ENCODE data around the gene BPIFB6.

Gene BPIFB6, protein sequence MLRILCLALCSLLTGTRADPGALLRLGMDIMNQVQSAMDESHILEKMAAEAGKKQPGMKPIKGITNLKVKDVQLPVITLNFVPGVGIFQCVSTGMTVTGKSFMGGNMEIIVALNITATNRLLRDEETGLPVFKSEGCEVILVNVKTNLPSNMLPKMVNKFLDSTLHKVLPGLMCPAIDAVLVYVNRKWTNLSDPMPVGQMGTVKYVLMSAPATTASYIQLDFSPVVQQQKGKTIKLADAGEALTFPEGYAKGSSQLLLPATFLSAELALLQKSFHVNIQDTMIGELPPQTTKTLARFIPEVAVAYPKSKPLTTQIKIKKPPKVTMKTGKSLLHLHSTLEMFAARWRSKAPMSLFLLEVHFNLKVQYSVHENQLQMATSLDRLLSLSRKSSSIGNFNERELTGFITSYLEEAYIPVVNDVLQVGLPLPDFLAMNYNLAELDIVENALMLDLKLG

DNA sequence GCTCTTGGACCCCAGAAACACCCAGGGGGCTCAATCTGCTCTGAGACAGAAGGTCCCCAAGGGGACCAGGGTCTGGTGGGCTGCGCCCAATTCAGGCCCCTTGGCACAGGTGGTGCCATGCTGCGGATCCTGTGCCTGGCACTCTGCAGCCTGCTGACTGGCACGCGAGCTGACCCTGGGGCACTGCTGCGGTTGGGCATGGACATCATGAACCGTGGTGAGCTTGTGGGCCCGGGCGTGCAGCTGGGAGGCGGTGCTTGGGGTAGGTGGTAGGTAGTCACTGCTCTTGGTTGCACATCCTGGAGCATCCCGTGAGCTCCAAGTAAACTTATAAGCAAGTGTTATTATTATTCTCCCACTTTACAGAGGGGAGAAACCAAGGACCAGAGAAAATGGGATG is at the start of gene BPIFB6:
TSS of gene BPIFB6 (plus strand) at position 118 of the 400 bp plus-strand sequence. CDS start at position 118, 0 bp downstream.
- no peak for DNase-seq (ENCODE audit: low read depth)

DNA sequence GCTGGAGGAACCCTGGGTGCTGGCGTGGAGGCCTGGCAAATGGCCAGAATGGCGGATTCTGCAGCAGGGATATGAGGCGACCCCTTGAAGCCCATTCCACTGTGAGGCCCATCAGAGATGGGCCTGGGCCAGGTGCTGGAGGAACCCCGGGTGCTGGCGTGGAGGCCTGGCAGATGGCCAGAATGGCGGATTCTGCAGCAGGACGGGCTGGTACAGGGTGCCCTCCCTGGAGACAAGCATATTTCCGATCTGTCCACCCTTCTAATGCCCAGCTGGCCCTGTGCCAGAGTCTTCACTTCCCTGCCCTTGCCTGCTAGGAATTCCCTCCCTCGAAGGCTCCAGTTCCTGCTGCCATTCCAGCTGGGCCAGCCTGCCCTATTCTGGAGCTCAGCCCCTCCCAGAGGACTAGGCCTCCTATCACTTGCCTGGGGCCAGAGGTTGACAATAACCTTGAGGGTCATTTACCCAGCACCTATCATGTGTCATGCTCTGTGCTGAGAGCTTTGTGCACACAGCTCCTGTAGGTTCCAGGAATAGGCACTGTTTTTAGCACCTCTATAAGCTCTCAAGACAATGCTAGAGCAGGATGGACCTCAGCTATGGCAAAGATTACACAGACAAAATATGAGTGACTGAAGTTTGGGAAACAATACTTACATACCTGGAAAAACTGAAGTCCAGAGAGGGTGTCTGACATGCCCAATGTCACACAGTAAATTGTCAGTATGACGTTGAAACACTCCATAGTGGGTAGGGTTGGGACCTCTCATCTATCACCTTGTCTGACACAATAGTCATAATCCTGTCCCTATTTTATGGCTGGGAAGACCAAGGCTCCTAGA is 48.6 kb upstream of the BPIFB6 start:
- no peak for DNase-seq (ENCODE audit: low read depth)

DNA sequence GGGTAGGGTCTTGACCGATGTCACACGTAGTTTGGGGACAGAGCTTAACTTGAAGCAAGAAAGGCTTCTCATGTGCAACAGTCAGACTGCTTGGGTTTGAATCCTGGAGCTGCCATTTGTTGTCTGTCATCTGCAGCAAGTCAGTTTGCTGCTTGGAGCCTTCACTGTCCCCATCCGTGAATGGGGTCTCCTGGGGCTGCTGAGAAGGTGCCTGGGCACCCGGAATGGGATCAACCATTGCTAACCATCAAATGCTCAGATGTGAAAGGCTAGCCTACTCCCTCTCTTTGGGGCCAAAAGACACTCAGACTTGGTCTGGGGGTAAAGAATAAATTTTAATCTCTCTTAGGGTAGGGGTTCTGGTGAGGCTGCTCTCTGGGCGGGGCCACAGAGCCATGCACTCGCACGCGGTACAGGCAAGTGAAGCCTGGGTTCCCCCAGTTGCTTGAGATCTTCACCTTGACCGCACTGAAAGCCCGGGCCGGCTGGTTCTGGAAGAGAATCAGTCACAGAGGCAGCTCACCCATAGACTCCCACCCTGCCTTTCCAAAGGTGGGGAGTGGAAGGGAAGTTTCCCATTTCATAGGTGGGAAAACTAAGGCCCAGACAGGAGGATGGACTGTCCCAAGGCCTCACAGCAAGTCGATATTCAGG is 47.9 kb upstream of the BPIFB6 start:
- no peak for DNase-seq (ENCODE audit: low read depth)

DNA sequence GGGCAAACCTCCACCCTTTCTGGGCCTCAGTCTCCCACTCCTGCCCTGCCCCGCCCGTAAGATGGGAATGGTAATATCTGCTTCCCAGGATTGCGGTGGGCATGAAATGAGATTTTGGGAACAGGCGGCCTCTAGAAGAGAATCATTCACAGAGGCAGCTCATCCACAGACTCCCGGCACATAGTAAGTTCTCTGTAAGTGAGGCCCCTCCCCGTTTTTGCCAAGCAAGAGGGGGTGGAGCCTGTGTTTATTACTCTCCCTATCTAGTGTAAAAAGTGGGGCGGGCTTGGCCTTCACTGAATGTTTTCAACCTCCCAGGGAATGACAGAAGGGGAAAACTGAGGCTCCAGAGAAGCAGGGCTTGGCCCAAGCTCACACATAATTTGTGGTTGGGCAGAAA is 47.3 kb upstream of the BPIFB6 start:
- no peak for DNase-seq (ENCODE audit: low read depth)

DNA sequence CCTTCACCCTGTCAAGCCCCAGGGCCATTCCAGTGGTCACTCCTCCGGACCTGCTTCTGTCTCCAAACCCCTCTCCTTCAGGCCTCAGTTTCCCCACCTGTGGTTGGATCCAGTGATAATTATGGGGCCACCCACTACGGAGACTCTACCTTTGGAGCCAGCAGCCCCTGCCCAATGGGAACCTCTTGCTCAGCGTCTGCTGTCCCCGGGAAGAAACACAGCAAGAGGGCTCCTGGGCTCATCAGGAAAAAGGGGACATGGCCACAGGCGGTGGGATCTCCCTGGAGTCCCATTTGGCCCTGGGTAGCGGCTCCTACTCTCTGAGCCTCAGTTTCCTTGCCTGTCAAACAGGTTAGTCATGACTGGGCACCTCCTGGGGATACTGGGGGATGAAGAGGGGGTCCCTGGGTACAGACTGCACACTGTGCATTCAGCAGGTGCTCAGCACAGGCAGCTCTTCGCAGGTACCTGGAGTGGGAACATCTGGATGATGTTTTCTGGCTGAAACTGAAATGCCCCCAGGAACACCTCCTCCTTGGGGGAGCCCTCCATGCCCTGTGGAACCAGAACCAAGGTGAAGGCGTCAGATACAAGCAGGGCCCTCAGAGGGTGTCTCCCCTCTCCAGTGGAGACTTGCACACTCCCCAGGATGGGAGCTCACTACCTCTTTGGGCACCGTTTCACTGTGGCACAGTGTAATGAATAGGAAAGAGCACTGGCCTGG is 46.7 kb upstream of the BPIFB6 start:
- DNase-seq (ENCODE audit: low read depth): no peak

- DNase-seq (ENCODE audit: low read depth): no peak
Measured at GRCh38 chr20:32985596-32985995, 45.9 kb upstream of the BPIFB6 start.

DNA sequence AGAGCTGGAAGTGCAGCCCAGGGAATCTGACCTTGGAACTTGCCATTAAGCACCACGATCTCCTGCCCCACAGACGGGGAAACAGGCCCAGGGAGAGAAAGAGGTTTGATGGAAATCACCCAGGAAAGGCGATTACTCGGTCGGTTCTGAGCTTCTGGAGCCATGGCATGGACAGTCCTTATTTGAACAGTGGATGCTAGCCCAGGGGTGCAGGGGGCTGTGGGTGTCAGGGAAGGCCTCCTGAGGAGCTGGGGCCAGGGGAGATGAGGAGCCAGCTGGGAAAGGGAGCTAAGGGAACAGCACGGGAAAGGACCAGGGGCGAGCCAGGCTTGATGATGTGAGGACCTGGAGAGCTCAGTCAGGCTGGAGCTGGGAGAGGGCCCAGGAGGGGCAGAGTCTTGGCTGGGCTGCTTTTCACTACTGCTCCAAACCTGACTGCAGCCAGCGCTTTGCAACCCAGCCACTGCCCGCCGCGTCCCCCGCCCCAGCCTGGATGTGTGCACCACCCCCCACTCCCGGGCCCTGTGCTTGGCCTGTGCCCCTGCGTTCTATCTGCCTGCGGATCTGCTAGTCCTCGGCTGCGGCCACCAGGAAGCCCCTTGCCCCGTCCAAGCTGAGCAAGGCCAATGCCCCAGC is 45.0 kb upstream of the BPIFB6 start:
- DNase-seq (ENCODE audit: low read depth): no peak

GRCh38 chr20:32987044-32987825 is 44.2 kb upstream of the BPIFB6 start:
- no peak for DNase-seq (ENCODE audit: low read depth)

GRCh38 chr20:32988008-32988407 is 43.4 kb upstream of the BPIFB6 start:
- DNase-seq (ENCODE audit: low read depth): no peak

GRCh38 chr20:32989507-32990283 is 41.8 kb upstream of the BPIFB6 start:
- DNase-seq (ENCODE audit: low read depth): no peak

- no peak for DNase-seq (ENCODE audit: low read depth)
Measured at GRCh38 chr20:32990426-32990825, 41.0 kb upstream of the BPIFB6 start.

- no peak for DNase-seq (ENCODE audit: low read depth)
Measured at GRCh38 chr20:32991383-32991782, 40.1 kb upstream of the BPIFB6 start.

DNA sequence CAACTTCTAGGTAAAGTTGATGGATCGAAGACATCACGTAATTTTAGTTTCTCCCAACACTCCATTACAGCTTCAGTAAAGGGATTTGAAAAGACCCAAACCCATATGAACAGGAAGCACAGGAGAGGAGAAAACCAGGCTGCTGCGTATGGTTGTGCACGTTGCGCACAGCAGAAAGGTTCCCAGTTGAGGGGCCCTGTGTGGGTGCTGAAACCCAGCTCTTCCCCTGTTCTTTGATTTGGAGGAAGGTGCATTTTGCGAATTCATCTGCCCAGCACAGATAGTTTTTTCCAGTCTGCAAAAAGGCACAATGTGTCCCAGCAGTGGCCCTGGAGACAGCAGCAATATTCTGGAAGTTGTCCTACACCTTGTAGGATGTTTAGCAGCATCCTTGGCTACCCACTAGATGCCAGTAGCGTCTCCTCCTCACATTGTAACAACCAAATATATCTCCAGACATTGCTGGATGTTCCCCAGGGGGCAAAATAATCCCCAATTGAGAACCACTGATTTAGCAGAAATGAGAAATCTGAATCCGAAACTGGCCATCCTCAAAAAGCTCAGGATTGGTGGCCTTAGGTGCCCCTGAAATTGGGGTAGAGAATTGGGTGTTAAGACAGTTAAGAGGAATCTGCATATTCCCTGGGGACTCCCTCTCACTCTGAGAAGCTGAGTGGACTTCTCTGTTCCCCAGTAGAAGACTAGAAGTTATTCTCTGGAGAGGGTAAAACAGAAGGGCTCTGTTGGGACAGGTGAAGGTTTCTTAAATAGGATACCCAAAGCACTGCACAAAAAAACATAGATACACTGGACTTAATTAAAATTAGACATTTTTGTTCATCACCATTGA is 39.4 kb upstream of the BPIFB6 start:
- DNase-seq (ENCODE audit: low read depth): no peak

DNA sequence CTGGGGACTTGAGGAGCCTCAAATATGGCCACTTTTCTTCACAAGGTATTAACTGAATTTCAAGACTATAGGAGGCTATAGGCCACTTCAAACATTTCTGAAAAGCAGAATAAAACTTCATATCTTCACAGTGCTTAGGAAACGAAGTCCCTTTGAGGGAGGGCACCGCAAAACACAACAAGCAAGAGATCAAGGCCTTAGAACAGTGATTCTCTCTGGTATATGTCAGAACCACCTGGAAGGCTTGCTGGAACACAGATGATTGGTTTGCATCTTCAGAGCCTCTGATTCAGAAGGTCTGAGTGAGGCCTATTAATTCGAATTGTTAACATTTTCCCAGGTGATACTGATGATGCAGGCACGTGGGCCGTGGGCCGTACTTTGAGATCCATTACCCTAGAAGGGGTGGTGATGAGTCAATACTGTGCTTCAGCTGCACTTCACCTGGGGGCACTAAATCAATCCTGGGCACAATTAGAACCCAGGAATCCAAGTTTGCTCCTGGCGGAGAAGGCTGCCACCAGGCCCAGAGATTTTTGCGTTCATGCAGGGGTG is 37.9 kb upstream of the BPIFB6 start:
- no peak for DNase-seq (ENCODE audit: low read depth)

DNA sequence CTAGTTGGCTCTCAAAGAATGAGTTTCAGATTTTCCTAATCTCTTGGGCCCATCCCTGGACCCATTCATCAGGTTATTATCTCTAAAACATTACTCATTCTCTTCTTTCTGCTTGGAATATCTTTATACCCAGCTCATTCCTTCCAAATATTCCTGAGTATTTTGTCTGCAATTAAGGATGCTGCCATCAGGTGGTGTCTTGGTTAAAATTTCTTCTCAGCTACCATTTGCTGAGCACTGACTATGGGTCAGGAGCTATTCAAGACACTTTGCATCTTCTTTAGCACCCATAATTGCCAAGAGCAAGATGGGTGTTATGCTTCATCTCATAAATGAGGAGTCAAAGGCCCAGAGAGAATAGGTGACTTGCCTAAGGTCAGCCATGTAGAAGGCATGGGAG is 35.6 kb upstream of the BPIFB6 start:
- no peak for DNase-seq (ENCODE audit: low read depth)

DNA sequence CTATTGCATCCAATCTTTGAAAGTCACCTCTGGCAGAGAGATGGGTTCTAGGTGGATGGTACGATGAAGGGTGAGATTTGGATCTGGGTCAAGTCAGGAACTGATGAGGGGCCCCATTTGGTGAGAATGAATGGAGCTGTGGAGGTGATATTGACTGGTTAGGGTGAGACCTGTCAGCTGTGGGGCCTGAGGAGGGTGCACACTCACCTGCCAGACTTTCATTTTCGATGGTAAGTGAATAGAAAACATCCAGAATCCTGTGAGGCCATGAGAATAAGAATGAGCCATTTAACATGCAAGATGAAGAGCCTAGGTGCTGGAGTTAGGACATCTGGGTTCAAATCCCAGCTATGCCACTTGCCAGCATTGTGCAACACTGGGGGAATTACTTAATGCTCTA is 34.0 kb upstream of the BPIFB6 start:
- DNase-seq (ENCODE audit: low read depth): no peak

GRCh38 chr20:32999603-33000250 is 31.7 kb upstream of the BPIFB6 start:
- DNase-seq (ENCODE audit: low read depth): no peak
